GM21390 (cell line): ENCODE measurements around the gene LCE3E.

Source experiments
- ATAC-seq: cut with Tn5 transposase; IDR thresholded peaks from one replicate; pipeline ENCODE4 v1.9.1; 2021; ENCODE audit not compliant: unreplicated experiment

The LCE3E gene

DNA sequence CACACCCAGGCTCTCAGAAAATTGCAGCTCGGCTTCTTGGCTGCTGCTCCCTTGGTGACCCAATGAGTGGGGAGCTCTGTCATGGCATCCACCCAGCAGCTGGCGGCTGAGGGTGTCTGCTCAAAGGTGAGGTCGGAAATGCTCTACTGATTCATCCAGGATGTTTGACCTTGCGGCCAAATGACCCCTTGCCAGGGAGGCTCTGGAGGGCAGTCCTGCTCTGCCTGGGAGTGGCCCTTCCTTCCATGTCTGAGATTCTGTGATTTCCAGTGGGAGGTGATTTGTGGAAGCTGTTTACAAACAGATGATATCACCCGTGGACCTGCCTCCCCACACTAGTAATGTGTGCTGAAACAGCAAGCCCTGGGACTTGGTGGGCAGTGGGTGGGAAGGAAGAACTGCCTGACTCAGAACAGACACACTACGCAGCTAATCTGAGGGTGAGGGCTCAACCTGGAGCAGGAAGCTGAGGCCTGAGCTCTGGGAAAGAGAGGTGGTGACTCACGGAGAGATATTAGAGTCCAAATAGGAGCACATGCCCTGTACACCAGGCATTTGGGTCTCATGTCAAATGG lies 49.3 kb downstream of the LCE3E start:
- ATAC-seq, result no peak

GRCh38 chr1:152516082-152516481 lies 50.5 kb downstream of the LCE3E start:
- no peak for ATAC-seq
